ENCODE results near the gene BANF2. TPM values are rescaled to one million over a fixed set of nuclear protein-coding genes. Genes with fewer than 3 reads are reported as not detected.

BANF2 gene
- polyA plus RNA-seq, 1 donor = not detected

DNA sequence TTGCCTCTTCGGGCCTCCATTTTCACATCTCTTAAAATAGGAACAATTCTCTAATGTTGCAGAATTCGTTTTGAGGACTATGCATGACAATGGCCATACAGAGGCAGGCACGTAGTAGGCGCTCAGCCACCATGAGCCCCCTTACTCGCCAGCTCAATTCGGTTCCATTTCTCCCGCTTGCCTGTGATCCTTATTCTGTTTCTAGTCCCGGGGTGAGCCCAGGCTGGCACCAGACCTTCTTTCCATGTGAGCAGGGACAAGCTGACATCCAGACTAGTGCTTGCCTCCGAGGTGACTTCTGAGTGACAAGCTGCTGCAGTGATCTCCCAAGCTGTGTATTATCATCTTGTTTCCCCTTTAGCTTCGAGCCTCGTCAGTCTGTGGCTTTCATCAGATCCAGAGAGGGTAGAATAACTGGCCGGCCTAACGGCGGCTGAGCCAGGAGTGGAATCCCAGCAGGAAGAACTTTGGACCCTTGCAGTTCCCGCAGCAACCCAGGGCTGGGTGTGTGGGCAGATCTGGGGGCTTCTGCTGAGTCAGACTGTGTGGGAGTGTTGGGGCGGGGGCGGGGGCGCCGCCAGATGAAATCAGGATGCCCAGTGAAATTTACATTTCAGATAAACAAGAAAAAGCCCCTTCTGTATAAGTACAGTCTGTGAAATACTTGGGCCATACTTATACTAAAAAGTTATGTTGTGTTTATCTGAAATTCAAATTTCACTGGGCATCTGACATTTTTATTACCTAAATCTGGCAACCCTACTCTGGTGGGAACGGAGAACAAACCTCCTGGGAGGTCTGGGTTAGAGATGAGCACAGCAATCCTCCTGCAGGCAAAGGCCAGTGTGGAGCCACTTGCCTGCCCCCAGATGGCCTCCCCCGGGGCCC lies 10.9 kb downstream of the BANF2 start:
- DNase-seq (ENCODE audit: low read depth) = no peak

DNA sequence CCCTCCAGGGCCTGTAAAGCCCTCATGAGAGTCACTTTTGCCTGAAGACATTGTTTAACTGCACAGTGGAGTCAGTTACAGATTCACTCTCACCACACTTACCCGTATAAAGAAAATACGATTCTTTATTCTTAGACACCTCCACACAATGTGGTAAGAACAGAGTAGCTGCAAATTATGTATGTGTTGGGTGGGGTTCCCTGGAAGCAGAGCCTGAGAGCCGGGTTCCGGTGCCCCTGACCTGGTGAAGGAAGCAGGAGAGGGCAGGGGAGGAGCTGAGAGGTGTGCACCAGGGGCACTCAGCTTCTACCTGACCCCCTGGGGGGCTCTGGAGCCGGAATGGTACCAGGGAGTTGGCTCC lies 11.5 kb downstream of the BANF2 start:
- no peak for DNase-seq (ENCODE audit: low read depth)

DNA sequence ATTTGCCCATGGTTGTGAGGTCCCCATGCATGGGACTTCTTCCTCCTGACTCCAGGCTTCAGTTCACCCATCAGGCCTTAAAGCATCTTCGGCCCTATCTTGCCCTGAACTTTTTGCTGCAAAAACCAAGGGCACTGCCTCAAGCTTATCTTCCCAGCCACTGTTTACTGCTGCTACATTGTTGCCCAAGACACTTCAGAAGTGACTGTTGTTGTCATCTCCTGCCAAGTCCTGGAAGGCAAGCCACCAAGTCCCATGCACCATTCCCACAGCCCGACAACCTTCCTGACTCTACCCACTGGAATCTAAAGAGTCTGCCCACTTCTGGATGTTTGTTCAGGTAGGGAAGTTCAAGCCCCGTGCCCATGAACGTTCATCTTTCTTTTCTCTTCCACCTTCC lies 12.4 kb downstream of the BANF2 start:
- DNase-seq (ENCODE audit: low read depth) = no peak

DNA sequence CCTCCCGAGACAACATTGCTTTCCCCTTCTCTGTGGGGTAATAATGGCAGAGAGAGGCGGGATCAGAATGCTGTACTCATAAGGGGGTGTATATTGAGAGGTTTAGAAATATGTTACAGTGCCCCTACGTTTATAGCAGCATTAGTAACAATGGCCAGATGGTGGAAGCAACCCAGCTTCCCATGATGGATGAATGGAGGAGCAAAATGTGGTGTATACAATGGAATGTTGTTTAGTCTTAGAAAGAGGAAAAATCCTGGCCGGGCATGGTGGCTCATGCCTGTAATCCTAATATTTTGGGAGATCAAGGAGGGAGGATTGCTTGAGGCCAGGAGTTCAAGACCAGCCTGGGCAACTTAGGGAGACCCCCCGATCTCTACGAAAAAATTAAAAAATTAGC lies 12.9 kb downstream of the BANF2 start:
- DNase-seq (ENCODE audit: low read depth) = no peak

DNA sequence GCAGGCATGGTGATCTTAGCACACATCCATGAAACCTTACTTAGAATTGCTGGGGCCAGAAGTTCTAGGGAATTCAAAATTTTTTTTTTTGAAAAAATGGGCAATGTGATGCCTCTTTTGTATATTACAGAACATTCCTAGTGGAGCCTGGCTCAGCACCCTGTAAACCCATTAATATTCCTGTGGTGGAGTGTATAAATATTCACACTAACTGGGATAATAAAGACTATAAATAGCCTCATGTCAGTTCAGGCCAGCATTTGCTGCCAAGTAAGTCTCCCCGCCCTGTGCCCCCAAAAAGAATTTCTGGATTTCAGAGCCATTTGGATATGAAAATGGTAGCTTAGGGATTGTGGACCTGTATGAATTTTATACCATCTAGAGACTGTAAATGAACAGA lies 14.8 kb downstream of the BANF2 start:
- DNase-seq (ENCODE audit: low read depth) = no peak

DNA sequence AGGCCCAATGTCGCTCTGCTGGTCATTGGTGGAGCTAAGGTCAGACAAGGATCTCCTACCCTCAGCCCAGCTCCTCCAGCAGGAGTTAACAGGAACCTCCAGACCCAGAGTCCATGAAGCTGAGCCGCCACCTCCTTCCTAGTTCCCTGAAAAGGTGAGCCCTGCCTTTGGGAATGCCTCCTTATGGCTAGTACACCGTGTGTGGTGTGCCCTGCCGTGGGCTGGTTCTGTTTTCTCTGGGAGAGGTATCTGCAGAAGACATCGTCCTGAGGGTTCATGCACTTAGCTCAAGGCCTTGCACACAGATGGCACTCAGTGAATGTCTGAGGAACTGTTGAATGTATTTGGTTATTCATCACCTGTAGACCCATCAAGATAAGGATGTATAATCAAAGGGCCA lies 15.3 kb downstream of the BANF2 start:
- DNase-seq (ENCODE audit: low read depth) = no peak

DNA sequence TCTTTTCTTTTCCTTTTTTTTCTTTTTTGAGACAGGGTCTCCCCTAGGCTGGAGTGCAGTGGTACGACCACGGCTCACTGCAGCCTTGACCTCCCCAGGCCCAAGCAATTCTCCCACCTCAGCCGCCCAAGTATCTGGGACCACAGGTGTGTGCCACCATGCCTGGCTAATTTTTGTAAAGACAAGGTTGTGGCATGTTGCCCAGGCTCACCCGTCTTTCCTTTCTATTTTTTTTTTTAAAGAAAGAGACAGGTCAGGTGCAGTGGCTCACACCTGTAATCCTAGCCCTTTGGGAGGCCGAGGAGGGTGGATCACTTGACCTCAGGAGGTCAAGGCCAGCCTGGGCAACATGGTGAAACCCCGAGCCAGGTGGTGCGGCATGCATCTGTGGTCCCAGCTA lies 16.6 kb downstream of the BANF2 start:
- no peak for DNase-seq (ENCODE audit: low read depth)

DNA sequence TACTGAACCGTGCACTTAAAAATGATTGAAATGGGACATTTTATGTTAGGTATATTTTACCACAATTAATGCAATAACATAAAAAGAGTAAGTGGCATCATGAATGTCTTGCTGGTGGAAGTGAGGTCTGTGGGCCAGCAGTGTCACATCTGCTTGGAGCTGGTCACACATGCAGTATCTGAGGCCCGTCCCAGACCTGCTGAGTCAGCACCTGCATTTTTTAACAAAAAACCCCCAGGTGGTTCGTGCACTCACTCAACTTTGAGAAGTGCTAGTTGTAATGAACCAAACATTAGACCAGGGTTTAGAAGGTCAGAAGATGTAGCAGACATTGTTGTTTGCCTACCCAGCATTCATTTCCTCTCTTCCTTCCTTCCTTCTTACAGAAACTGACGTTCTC lies 21.0 kb downstream of the BANF2 start:
- no peak for DNase-seq (ENCODE audit: low read depth)

DNA sequence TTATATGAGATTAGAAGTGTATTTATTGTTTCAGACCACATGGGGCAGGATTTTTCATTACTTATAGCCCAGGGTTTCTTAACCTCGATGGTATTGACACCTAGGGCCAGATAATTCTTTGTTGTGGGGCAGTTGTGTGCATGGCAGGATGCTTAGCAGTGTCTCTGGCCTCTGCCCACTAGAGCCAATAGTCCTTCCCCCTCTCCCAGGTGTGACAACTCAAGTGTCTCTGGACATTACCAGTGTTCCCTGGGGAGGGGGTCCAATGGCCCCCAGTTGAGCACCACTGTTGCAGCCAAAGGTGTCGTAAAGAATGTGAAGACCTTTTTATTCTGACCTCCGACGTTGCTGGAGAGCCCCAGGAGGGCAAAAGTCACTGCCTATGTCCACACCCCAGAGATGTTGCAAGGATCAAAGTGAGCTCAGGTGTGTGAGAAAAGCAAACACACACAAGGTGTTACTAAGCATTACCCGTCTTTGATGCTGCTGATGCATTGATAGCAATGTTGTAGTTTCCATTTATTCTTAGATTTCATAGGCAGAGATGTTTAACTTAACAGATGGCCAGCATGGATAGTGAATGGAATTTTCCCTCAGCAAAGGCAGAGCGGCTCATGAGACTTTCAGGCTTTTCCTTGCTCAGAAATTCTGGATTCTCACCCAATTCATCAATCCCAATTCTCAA lies 22.2 kb downstream of the BANF2 start:
- no peak for DNase-seq (ENCODE audit: low read depth)

DNA sequence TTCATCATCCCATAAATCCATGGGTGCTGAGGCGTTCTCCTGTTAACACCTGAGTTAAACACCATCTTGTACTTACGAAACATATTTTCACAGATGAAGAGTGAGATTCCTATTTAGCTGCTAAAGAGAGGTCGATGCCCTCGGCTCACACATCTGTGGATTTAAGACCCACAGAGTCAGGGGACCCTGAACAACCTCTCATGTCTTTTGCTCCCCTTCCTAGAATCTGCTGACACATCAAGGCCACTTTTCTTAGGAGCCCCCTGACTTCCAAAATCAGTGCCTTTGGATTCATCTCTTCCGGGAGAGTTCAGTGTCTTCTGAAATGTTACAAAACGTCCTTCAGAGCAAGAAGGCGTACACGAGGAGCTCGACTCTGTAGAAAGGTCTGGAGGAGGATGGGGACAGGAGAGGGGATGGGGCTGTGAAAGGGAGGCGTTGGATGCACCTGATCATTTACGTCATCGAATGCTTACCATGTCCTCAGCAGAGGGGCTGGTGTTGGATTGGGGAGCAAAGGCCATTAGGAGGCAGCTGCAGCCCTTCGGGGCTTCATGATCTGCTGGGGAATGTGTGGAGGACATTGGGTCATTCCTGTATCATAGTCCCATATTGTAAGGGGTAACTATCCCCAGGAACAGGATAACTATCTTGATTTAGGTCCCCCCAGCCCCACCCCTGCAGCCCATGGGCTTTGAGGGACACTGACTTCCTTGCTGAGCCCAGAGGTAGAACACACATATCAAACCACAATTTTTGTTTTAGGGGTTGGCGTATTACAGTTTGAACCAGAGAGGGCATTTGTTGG lies 22.9 kb downstream of the BANF2 start:
- no peak for DNase-seq (ENCODE audit: low read depth)

DNA sequence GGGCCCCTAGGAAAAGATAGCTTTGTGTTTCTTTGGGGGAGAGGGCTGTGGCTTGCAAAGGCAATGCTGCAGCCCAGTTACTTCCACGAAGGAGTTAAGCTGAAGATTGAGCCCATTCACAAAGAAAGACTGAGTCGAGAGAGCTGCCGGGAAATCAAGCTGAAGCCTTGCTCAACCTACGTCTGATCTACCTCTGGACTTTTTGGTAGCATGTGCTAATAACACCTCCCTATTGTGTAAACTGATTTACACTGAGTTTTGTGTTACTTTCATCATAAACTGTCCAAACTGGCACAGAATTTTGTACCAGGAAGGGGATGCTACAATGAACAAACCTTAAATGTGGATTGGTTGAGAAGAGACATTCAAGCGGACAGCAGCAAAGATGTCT lies 23.5 kb downstream of the BANF2 start:
- no peak for DNase-seq (ENCODE audit: low read depth)

DNA sequence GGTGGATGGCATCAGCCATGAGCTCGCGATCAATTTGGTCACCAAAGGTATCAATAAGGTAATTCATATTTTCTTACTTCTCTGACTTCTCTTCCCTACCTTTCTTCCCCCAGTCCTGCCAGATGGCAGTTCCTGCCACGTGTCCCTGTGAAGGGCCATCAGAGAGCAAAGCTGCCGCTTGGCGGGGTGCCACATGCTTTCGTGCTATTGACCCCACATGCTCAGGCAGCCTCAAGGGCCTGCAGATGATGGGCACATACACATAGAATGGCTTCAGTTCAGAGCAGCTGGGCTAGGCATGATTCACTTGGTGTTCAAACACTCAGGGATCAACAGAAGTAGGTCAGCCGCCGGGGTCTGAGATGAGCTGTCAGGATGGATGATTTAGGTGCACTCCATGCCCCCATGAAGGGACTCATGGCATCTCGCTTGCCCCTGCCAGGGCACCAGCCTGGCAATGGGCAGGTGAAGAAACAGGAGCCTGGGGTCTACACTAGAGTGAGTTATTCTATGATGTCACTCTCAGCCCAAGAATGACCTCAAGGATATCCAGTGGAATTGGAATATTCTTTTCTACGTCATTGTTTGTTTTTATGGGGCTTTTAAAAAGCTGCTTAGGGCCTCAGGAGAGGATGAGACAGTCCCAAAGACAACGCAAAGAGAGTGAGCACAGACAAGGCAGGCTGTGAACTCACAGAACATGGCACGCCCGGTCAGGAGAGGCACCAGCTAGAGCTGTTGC lies 25.5 kb downstream of the BANF2 start:
- no peak for DNase-seq (ENCODE audit: low read depth)

DNA sequence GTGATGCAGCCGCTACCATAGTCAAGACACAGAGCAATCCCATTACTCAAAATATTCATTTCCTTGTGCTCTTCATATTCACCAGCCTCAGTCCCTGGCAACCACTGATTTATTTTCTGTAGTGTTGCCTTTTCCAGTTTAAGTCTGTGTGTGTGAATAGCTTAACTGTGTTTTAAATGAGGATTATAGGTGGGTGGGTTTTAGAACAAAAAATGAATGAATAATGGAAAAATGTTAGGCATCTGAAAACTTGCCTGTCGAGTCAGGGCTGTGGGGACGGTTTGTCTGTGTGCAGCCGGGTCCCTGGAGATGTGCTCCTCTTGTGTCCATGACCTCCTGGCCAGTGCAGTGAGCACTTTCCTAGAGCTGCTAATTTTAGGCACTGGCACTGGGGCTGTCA lies 27.1 kb downstream of the BANF2 start:
- no peak for DNase-seq (ENCODE audit: low read depth)

DNA sequence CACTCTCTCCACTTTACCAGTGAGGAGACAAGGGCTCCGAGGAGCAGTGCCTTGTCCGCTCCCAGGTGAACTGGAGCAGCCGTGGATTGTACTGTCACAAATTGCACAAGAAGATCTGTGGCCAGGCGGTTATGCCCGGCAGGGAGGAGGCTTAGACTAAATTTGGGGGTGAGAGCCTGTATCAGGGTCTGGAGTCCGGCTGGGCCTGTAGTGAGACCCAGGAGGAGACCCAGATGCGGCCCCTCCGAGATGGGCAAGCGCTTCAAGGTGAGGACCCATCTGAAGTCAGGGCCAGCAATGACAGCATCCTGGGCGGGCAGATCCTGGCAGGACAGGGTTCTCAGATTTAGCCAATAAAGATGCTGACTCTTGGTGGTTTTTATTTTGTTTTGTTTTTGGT lies 27.6 kb downstream of the BANF2 start:
- no peak for DNase-seq (ENCODE audit: low read depth)

DNA sequence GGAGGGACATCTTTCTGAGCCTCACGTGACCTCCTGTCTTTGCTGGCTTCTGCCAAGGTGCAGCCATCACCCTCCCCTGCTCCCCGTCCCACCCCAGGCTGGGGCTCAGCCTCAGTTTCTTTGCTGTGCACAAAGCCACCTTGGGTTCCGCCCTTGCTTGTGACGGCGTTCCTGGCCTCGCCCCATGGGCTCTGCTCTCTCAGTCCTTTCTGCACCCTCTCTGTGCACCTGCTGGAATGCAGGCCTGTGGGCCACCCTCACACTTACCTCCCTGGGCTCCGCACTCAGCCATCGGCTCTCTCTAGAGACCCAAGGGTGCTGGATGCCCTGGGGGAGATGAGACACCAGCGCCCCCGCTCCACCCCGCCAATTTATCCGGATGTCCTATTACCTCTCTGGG lies 28.3 kb downstream of the BANF2 start:
- no peak for DNase-seq (ENCODE audit: low read depth)

DNA sequence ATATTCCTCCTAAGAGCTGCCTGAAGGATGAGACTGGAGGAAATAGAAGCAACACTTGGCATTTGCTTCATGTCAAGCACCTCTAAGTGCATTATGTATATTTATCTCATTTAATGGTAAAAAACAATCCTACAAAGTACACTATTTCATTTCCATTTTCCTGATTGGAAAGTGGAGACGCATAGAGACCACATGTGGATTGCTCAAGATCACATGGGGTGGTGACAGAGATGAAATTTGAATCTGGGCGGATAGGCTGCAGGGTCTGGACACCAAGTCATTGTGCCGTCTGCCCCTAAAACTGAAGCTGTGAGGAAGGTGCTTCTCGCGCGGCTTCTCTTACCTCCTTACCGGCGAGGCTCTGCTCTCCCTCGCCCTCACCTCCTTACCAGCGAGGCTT lies 30.3 kb downstream of the BANF2 start:
- DNase-seq (ENCODE audit: low read depth) = no peak

DNA sequence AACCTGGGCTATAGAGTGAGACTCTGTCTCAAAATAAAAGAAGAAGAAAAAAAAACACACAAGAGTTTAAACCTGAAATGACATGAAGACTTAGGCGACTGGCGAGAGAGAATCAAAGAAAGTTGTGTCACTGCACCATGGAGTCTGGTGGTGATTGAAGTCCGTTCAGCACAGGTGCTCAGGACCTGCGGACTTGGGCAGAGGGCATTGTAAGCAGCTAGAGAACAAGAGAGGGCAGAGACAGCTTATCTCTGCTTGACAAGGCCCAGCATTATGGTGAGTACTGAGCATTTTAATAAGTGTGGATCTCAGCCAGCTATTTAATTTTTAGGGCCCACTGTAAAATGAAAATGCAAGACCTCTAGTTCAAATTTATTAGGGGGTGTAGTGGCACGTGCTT lies 31.5 kb downstream of the BANF2 start:
- DNase-seq (ENCODE audit: low read depth) = no peak

DNA sequence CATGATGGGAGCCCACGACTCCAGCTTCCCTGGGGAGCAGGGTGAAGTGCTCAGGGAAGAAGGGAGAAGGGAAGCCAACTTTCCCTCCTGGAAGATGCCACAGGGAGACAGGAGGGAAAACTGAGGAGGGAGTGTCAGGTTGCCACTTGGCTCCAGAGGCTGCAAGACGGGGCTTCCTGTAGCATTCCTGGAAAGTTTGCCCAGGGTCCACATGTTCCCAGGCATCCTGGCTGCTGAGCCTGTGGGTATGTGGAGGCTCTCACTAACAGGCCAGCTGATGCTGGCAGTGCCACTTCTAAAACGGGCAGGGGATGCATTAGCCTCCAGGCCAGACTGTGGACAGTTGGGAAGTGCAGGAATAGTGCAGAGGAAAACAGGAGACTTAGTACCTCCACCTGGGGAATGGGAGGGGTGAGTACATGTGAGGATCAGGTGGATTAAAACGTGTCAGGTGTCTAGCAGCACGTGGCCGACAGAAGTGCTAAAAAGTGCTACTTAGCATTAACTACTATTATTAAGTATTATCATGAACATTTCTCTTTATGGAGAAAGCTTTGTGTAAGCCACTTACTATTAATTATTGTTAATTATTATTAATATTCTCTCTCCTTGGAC lies 33.2 kb downstream of the BANF2 start:
- DNase-seq (ENCODE audit: low read depth) = no peak

DNA sequence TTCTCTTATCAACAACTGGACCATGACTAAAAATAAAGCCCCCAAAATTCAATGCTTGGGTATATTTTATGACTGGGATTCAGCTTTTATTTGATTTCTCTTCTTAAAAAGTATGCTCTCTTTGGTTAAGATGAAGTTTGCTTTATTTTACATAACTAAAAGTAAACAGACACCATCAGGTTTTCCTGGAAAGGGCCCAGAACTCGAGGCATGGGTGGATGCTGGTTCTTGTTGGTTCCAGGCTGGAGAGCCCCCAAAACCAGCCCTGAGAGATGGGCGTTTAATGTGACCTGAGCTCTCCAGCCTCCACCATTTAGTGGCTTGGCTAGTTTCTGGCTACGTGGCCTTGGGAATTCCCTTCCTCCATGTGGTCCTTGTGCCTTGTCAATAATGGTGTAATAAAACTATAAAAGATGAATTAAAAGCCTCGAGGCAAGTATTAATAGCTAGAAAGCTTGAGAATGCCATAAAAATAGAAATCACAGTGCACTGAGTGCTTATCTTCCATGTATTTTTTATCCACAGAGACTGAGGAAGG lies 34.1 kb downstream of the BANF2 start:
- DNase-seq (ENCODE audit: low read depth) = no peak

DNA sequence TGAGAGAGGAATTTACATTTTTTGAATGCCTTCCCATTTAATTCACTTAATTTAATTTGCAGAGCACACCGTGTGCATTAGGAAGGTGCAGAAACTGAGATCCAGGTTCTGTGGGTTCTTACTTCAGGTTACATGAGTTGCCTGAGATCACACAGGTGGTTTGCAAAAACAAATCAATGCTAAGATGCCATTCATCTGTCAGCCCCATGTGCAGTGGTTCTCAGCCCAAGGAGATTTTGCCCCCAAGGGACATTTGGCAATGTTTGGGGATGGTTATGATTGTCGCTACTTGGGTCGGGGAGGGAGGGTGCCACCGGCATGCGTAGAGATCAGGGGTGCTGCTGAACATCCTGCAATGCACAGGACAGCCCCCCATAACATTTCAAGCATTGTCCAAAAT lies 34.6 kb downstream of the BANF2 start:
- no peak for DNase-seq (ENCODE audit: low read depth)

DNA sequence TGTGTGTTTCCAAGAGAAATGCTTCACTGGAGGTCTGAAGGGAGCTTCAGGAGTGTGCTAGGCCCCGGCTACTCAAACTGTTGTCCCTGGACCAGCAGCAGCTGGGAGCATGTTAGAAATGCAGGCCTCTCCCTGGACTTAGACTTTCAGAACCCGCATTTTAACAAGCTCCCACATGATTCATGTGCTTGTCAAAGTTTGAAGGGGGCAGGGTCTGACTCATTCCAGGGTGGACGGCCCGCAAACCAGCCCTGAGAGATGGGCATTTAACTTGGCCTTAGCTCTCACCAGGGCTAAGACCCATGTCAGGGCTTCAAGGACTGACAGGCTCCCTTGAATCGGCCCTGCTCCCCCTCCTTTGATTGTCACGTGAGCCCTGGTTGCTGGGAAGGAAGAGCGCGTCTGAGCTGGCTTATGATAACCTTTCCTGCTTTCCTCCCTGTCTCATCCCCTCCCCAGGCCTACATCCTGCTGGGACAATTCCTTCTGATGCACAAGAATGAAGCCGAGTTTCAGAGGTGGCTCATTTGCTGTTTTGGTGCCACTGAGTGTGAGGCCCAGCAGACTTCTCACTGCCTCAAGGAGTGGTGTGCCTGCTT lies 35.5 kb downstream of the BANF2 start:
- DNase-seq (ENCODE audit: low read depth) = no peak

Measured in forelimb muscle (tissue), 1 donor.